ENCODE measurements around the gene SYT14.

Gene SYT14

GRCh38 chr1:210200124-210200736, 262.2 kb downstream of the SYT14 start:
- DNase-seq (ENCODE audit: low read depth, low spot score), result no peak

GRCh38 chr1:210201681-210202080, 263.7 kb downstream of the SYT14 start:
- DNase-seq (ENCODE audit: low read depth, low spot score), result no peak

DNA sequence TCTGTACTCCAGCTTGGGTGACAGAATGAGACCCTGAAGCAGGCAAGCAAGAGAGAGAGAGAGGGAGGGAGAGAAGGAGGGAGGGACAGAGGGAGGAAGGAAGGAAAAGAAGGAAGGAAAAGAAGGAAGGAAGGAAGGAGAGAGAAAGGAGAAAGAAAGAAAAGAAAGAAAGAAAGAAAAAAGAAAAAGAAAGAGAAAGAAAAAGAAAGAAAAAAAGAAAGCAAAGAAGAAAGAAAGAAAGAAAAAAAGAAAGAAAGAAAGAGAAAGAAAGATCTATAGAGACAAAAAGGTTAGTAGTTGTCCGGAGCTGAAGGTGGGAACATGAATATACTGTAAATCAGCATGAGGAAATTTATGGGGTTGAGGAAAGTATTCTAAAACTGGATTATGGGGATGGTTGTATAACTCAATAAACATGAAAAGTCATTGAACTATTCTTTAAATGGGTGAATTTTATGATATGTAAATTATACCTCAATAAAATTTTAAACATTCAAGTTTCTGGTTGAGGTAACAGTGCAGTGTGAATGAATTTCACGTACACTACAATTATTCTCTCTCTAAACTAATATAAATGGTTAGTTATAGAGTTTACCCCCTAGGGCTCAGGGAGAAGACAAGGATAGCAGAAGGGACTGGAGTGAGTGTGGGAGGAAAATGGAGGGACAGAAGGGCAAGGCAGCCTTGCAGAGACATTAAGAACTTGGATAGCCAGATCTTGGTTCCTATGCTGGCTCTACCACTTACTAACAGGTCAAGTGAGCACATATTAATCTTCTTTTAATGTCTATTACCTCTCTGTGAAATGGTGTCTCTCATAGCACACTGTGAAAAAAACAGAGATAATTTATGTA, 269.8 kb downstream of the SYT14 start:
- no peak for DNase-seq (ENCODE audit: low read depth, low spot score)

- DNase-seq (ENCODE audit: low read depth, low spot score), result no peak
These were observed 275.3 kb downstream of the SYT14 start for GRCh38 chr1:210213335-210213734.

GRCh38 chr1:210214573-210215409, 276.8 kb downstream of the SYT14 start:
- no peak for DNase-seq (ENCODE audit: low read depth, low spot score)

DNA sequence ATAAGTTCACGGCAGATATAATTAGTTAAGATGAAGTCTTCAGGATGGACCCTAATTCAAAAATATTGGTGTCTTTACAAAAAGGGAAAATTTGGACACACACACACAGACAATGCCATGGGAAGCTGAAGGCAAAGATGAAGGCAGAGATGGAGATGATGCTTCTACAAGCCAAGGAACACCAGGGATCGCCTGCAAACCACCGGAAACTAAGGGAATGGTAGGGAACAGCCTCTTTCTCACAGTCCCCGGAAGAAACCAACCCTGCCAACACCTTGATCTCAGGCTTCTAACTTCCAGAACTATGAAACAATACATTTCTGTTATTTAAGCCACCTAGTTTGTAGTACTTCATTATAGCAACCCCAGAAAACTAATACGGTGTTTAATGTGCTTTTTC, 279.5 kb downstream of the SYT14 start:
- no peak for DNase-seq (ENCODE audit: low read depth, low spot score)

DNA sequence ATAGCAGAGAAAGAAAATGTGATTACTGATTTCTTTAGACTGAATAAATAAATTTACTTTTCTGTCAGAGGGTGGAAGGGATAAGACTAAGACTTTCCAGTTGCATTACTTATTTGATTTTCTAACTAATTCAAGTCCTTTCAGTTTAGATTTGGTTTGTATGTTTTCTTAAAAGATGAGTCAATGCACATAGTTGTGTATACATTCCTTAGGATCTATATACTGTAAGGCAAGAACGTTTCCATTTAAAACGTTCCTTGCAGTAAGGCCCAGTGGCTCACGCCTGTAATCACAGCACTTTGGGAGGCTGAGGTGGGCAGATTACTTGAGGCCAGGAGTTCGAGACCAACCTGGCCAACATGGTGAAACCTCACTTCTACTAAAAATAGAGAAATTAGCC, 280.0 kb downstream of the SYT14 start:
- DNase-seq (ENCODE audit: low read depth, low spot score), result no peak

Data from activated CD4-positive, CD25-positive, alpha-beta regulatory T cell treated with anti-CD3 and anti-CD28 coated beads, Interleukin-2, amount 50 U/mL, for 16 hours (primary cell).